ACC112 (cell line): ENCODE data around the gene RHOB.
A peak's percentile ranks its signal among the peaks of the same experiment; 100 is the strongest.

Experiments used
- H2AFZ ChIP-seq: fragments of 200-600 bp; sonication (generic); one replicate; pipeline ENCODE4 v1.6.0; 2017; ENCODE audit warnings: antibody characterized with exemption, low read length; ENCODE audit not compliant: unreplicated experiment
- H3K27ac ChIP-seq: fragments of 200-600 bp; sonication (generic); 2 replicates; pipeline ENCODE4 v1.5.1; 2014; ENCODE audit warnings: low read depth, mild to moderate bottlenecking, antibody characterized with exemption, low read length, moderate library complexity
- H3K27me3 ChIP-seq: fragments of 200-600 bp; sonication (generic); 2 replicates; pipeline ENCODE4 v1.6.1; 2014; ENCODE audit warnings: mild to moderate bottlenecking, antibody characterized with exemption, low read length, moderate library complexity, mixed read lengths; ENCODE audit not compliant: insufficient read depth
- H3K36me3 ChIP-seq: fragments of 200-600 bp; sonication (generic); 2 replicates; pipeline ENCODE4 v1.6.1; 2016; ENCODE audit warnings: mild to moderate bottlenecking, antibody characterized with exemption, low read length, moderate library complexity, mixed read lengths; ENCODE audit not compliant: insufficient read depth
- H3K4me1 ChIP-seq: fragments of 200-600 bp; sonication (generic); one replicate; pipeline ENCODE4 v1.6.1; 2016; ENCODE audit warnings: low read length, mixed read lengths; ENCODE audit not compliant: insufficient read depth, unreplicated experiment, control insufficient read depth
- H3K4me3 ChIP-seq: fragments of 200-600 bp; sonication (generic); 2 replicates; pipeline ENCODE4 v1.5.1; 2014; ENCODE audit warnings: mild to moderate bottlenecking, low read depth, low read length
- H3K79me2 ChIP-seq: fragments of 200-600 bp; sonication (generic); one replicate; pipeline ENCODE4 v1.6.0; 2016; ENCODE audit warnings: low read length; ENCODE audit not compliant: control insufficient read depth, unreplicated experiment, insufficient read depth

RHOB gene

GRCh38 chr2:20448246-20448976 lies 1.5 kb downstream of the RHOB start:
- no peak overlapping the region for H2AFZ ChIP-seq
- H3K27me3 ChIP-seq, result no peaks in the 10 kb centered on the region
- peaks cover 37% of the 10 kb centered on the region for H3K4me1 ChIP-seq
- peak overlapping the region; percentile 63 for H3K27ac ChIP-seq
- peaks cover 12% of the 10 kb centered on the region for H3K36me3 ChIP-seq
- H3K4me3 ChIP-seq, result peak overlapping the region; percentile 90
- H3K79me2 ChIP-seq, result peaks cover 33% of the 10 kb centered on the region

GRCh38 chr2:20448977-20449306 lies 2.1 kb downstream of the RHOB start:
- H3K79me2 ChIP-seq, result peaks cover 33% of the 10 kb centered on the region
- peak overlapping the region; percentile 90 for H3K4me3 ChIP-seq
- H2AFZ ChIP-seq, result no peak overlapping the region
- H3K4me1 ChIP-seq, result peaks cover 32% of the 10 kb centered on the region
- H3K27ac ChIP-seq, result peak overlapping the region; percentile 63
- no peaks in the 10 kb centered on the region for H3K27me3 ChIP-seq
- peaks cover 12% of the 10 kb centered on the region for H3K36me3 ChIP-seq

GRCh38 chr2:20449501-20450200 lies 2.8 kb downstream of the RHOB start:
- H3K27me3 ChIP-seq, result no peaks in the 10 kb centered on the region
- H3K4me3 ChIP-seq, result peak overlapping the region; percentile 90
- H3K79me2 ChIP-seq, result peaks cover 33% of the 10 kb centered on the region
- H2AFZ ChIP-seq, result no peak overlapping the region
- peak overlapping the region; percentile 63 for H3K27ac ChIP-seq
- peaks cover 30% of the 10 kb centered on the region for H3K4me1 ChIP-seq
- H3K36me3 ChIP-seq, result peaks cover 12% of the 10 kb centered on the region

- H3K79me2 ChIP-seq, result peaks cover 33% of the 10 kb centered on the region
- peaks cover 25% of the 10 kb centered on the region for H3K4me1 ChIP-seq
- H3K27me3 ChIP-seq, result no peaks in the 10 kb centered on the region
- H3K36me3 ChIP-seq, result peaks cover 12% of the 10 kb centered on the region
- H3K27ac ChIP-seq, result peak overlapping the region; percentile 63
- H3K4me3 ChIP-seq, result peak overlapping the region; percentile 90
- no peak overlapping the region for H2AFZ ChIP-seq
Observed at GRCh38 chr2:20450201-20450999, 3.5 kb downstream of the RHOB start.

- Histone ChIP-seq H3K27me3 (no peaks in the 10 kb centered on the region), H3K4me3 (no peak overlapping the region), H3K4me1 (peaks cover 25% of the 10 kb centered on the region), H2AFZ (no peak overlapping the region), H3K79me2 (peaks cover 33% of the 10 kb centered on the region), H3K36me3 (peaks cover 12% of the 10 kb centered on the region), H3K27ac (peak overlapping the region; percentile 63)
Observed at GRCh38 chr2:20451000-20451290, 4.1 kb downstream of the RHOB start.

- peaks cover 25% of the 10 kb centered on the region for H3K4me1 ChIP-seq
- no peak overlapping the region for H3K4me3 ChIP-seq
- H3K27me3 ChIP-seq, result no peaks in the 10 kb centered on the region
- H3K79me2 ChIP-seq, result peaks cover 30% of the 10 kb centered on the region
- H2AFZ ChIP-seq, result no peak overlapping the region
- H3K27ac ChIP-seq, result peak overlapping the region; percentile 63
- H3K36me3 ChIP-seq, result peaks cover 12% of the 10 kb centered on the region
Observed at GRCh38 chr2:20451341-20451740, 4.5 kb downstream of the RHOB start.

- no peaks in the 10 kb centered on the region for H3K27me3 ChIP-seq
- H3K4me1 ChIP-seq, result peaks cover 25% of the 10 kb centered on the region
- H2AFZ ChIP-seq, result no peak overlapping the region
- no peak overlapping the region for H3K4me3 ChIP-seq
- peaks cover 12% of the 10 kb centered on the region for H3K36me3 ChIP-seq
- H3K79me2 ChIP-seq, result peaks cover 29% of the 10 kb centered on the region
- H3K27ac ChIP-seq, result no peak overlapping the region; the same call in 1 of the 2 replicates
Observed at GRCh38 chr2:20451761-20452499, 5.1 kb downstream of the RHOB start.

- no peaks in the 10 kb centered on the region for H3K27me3 ChIP-seq
- H3K4me1 ChIP-seq, result peaks cover 25% of the 10 kb centered on the region
- peaks cover 23% of the 10 kb centered on the region for H3K79me2 ChIP-seq
- H3K4me3 ChIP-seq, result no peak overlapping the region
- no peak overlapping the region for H2AFZ ChIP-seq
- H3K27ac ChIP-seq, result no peak overlapping the region
- H3K36me3 ChIP-seq, result peaks cover 9% of the 10 kb centered on the region
Observed at GRCh38 chr2:20452551-20452950, 5.7 kb downstream of the RHOB start.

- H3K27me3 ChIP-seq, result no peaks in the 10 kb centered on the region
- no peak overlapping the region for H3K4me3 ChIP-seq
- H3K79me2 ChIP-seq, result peaks cover 18% of the 10 kb centered on the region
- H2AFZ ChIP-seq, result no peak overlapping the region
- H3K36me3 ChIP-seq, result peaks cover 9% of the 10 kb centered on the region
- peaks cover 25% of the 10 kb centered on the region for H3K4me1 ChIP-seq
- no peak overlapping the region for H3K27ac ChIP-seq
Observed at GRCh38 chr2:20453087-20453486, 6.2 kb downstream of the RHOB start.
